HG02798 (cell line): Measurements from ENCODE around the gene SEMA3E.

Experiments used
- ATAC-seq: cut with Tn5 transposase; IDR thresholded peaks from one replicate; pipeline ENCODE4 v1.9.1; 2021; ENCODE audit warnings: mild to moderate bottlenecking; ENCODE audit not compliant: unreplicated experiment, poor library complexity

SEMA3E gene

GRCh38 chr7:83643012-83643411 lies 5.9 kb downstream of the SEMA3E start:
- no peak for ATAC-seq

- ATAC-seq: no peak
Observed at GRCh38 chr7:83640731-83641537, 8.0 kb downstream of the SEMA3E start.

GRCh38 chr7:83640240-83640639 lies 8.7 kb downstream of the SEMA3E start:
- ATAC-seq: no peak

- no peak for ATAC-seq
Observed at GRCh38 chr7:83633516-83633915, 15.4 kb downstream of the SEMA3E start.

DNA sequence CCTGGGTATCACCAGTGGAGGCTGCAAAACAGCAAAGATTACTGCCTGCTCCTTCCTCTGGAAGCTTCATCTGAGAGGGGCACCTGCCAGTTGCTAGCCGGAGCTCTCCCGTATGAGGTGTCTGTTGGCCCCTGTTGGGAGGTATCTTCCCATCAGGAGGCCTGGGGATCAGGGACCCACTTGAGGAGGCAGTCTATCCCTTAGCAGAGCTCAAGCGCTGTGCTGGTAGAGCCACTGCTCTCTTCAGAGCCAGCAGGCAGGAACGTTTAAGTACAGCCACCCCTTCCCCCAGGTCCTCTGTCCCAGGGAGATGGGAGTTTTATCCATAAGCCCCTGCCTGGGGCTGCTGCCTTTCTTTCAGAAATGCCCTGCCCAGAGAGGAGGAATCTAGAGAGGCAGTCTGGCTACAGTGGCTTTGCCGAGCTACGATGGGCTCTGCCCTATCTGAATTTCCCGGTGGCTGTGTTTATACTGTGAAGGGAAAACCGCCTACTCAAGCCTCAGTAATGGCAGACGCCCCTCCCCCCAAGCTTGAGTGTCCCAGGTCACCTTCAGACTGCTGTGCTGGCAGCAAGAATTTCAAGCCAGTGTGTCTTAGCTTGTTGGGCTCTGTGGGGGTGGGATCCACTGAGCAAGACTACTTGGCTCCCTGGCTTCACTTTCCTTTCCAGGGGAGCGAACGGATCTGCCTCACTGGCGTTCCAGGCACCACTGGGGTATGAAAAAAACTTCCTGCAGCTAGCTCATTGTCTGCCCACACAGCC lies 19.6 kb downstream of the SEMA3E start:
- no peak for ATAC-seq

DNA sequence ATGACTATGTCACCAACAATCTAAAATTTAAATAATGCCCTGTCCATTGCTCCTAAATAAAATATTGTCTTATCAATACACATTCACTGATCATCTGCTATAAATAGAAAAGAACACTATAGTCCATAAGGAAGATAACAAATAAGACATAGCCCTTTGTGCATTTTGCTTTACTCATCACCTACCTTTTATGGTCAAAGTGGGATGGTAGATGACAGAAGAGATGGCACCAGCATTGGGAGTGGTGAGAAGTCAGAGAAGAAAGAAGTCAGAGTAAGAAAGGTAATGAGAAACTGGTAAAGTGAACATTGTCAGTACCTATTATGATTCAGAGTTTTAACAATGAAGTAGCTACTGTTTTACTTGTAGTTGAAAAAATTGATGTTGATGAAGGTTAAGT lies 31.1 kb downstream of the SEMA3E start:
- no peak for ATAC-seq

DNA sequence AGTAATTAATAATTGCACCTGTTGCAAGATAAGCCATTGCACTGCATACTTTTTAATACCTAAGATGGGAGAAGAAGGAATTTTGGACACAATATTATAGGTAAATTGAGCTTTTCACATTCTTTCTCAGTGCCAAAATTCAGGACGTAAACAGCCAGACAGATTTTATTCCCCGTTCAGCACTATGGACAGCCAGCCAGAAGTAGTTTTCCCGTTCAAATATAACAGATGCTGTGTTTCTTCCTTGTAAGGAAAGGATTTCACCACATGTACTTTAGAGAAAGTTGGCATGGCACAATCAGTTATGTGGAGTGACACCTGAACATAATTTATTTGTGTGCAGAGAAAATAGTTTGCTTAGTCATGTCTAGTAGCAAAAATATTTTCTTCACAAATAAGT lies 34.8 kb downstream of the SEMA3E start:
- no peak for ATAC-seq

- ATAC-seq: no peak
Observed at GRCh38 chr7:83613232-83613631, 35.7 kb downstream of the SEMA3E start.

GRCh38 chr7:83611776-83612175 lies 37.2 kb downstream of the SEMA3E start:
- ATAC-seq: no peak

- ATAC-seq: no peak
Observed at GRCh38 chr7:83610649-83611304, 38.2 kb downstream of the SEMA3E start.

DNA sequence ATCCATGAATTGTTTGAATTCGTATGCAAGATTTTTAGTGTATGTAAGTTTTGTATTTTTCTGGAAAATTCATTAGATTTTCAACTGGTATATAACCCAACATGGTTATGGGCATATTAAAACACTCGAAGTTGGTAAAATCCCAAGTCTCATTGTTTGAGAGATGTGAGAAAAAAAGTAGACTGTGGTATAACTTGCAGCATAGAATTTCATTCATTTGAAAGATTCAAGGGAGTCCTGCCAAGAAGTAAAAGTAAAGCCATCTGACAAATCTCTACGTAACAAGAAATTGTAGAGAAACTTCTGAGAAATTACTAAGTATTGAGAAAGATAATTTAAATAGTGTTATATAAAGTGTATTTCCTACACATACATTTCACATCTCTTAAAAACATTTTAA lies 40.2 kb downstream of the SEMA3E start:
- ATAC-seq: no peak

- no peak for ATAC-seq
Observed at GRCh38 chr7:83603649-83604048, 45.3 kb downstream of the SEMA3E start.

DNA sequence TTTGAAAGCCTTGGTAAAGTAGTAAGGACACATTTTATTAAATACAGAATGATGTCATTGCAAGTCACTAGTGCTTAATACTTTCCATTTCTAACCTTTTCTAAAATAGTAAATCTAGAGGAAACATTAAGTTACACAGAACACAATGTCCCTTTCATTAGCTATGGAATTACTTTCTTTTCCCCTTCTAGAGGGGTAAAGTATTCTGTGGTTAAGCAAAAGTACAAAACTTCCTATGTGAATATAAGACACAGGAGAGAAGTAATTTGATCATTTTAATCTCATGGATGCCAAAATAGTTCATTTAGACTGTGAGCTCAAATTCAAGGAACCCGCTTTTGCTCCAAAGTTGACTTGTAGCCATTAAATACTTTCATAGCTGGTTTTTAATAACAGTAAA lies 49.8 kb downstream of the SEMA3E start:
- no peak for ATAC-seq

GRCh38 chr7:83593921-83594475 lies 54.9 kb downstream of the SEMA3E start:
- no peak for ATAC-seq

GRCh38 chr7:83588602-83589240 lies 60.2 kb downstream of the SEMA3E start:
- no peak for ATAC-seq

- no peak for ATAC-seq
Observed at GRCh38 chr7:83586281-83586680, 62.7 kb downstream of the SEMA3E start.

- ATAC-seq: no peak
Observed at GRCh38 chr7:83581667-83582435, 67.1 kb downstream of the SEMA3E start.

- no peak for ATAC-seq
Observed at GRCh38 chr7:83579740-83580139, 69.2 kb downstream of the SEMA3E start.

DNA sequence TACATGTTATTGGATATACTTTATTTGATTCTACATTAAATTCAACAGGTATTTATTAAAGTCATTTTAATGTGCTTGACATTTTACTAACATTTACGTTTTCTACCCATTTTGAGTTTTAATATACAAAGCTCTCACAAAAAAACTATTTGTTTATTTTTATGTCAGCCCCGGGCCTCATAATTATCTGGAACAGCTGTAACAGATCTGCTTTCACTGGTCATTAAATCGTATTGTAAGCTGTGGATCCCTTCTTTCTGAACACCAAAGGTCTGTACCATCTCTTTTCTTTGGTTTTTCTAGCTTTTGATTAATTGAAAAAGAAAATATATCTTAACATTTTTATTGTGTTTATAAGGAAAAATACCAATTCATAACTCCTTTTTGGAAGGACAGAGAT lies 73.5 kb downstream of the SEMA3E start:
- ATAC-seq: no peak

GRCh38 chr7:83574616-83575015 lies 74.3 kb downstream of the SEMA3E start:
- no peak for ATAC-seq
